ENCODE measurements around the gene ASB15. TPM values are rescaled to one million over a fixed set of nuclear protein-coding genes. Genes with fewer than 3 reads are reported as not detected.
A peak's percentile ranks its signal among the peaks of the same experiment; 100 is the strongest.

Gene ASB15
- total and polyA plus RNA-seq, 8 donors: not detected

GRCh38 chr7:123557016-123557397, 44.6 kb upstream of the ASB15 start:
- DNase-seq: no peak
- Histone ChIP-seq H3K4me3 (peak overlapping the region; percentile 73 to 86 (median 84)), H3K27ac (peak overlapping the region in 4 of 5 donors; percentile 85 to 95 (median 91)), H3K4me1 (peaks cover 19 to 44% (median 33%) of the 10 kb centered on the region in 4 donors), H3K27me3 (no peaks in the 10 kb centered on the region), H3K9me3 (no peaks in the 10 kb centered on the region), H3K36me3 (peaks cover 0 to 25% (median 19%) of the 10 kb centered on the region in 4 donors)
- TF ChIP-seq CTCF (IDR thresholded peaks at IDR 0.05) (no peak), POLR2A (IDR thresholded peaks at IDR 0.05) (no peak), EP300 (IDR thresholded peaks at IDR 0.05) (no peak), POLR2AphosphoS5 (IDR thresholded peaks at IDR 0.05) (no peak)
- 0 to 3% (median 2%) methylated on average over 12 of the region's 12 CpGs for WGBS, 5 donors
- intact Hi-C loops (cut with DNase I; ENCODE audit: low total_unique reads): no loop called here

- peak; percentile 65 to 86 (median 85) for TF ChIP-seq POLR2AphosphoS5 (IDR thresholded peaks at IDR 0.05)
- TF ChIP-seq POLR2A (IDR thresholded peaks at IDR 0.05): peak in 2 of 4 donors; percentile 14 to 51
- TF ChIP-seq CTCF (IDR thresholded peaks at IDR 0.05): no peak
- Histone ChIP-seq H3K9me3 (no peaks in the 10 kb centered on the region), H3K4me1 (peaks cover 19 to 44% (median 33%) of the 10 kb centered on the region in 4 donors), H3K4me3 (peak within 1 kb of the TSS; percentile 73 to 86 (median 84)), H3K36me3 (peaks cover 0 to 19% (median 16%) of the 10 kb centered on the region in 4 donors), H3K27me3 (no peaks in the 10 kb centered on the region), H3K27ac (peak within 1 kb of the TSS; percentile 85 to 95 (median 90))
- DNase-seq: peak; percentile 97 to 99
- WGBS, 5 donors: 0 to 1% (median 1%) methylated on average over 38 to 40 of the region's 40 CpGs
- intact Hi-C loops (cut with DNase I; ENCODE audit: low total_unique reads): no loop called here
These were observed 44.0 kb upstream of the ASB15 start, which contains the start of gene NDUFA5 for GRCh38 chr7:123557398-123558288. NDUFA5 (minus strand) TSS chr7:123557818; CDS start chr7:123557795, 23 bp downstream.

- 50 to 64% (median 62%) methylated on average over 4 of the region's 4 CpGs for WGBS, 5 donors
These were observed 43.2 kb upstream of the ASB15 start for GRCh38 chr7:123558289-123558874.

More at GRCh38 chr7:123558289-123558874, 43.2 kb upstream of the ASB15 start:
- no peak for TF ChIP-seq CTCF (IDR thresholded peaks at IDR 0.05)
- no peak for TF ChIP-seq POLR2A (IDR thresholded peaks at IDR 0.05)
- no peak for TF ChIP-seq POLR2AphosphoS5 (IDR thresholded peaks at IDR 0.05)
- no peak for TF ChIP-seq EP300 (IDR thresholded peaks at IDR 0.05)
- Histone ChIP-seq H3K27ac (peak overlapping the region; percentile 73 to 95 (median 90)), H3K4me1 (peaks cover 19 to 42% (median 30%) of the 10 kb centered on the region in 4 donors), H3K36me3 (peaks cover 0 to 11% (median 9%) of the 10 kb centered on the region in 4 donors), H3K9me3 (no peaks in the 10 kb centered on the region), H3K4me3 (peak overlapping the region; percentile 73 to 86 (median 84)), H3K27me3 (no peaks in the 10 kb centered on the region)
- no peak for DNase-seq
- intact Hi-C loops (cut with DNase I; ENCODE audit: low total_unique reads): no loop called here

Measured in stomach (tissue), 9 donors.